Esophagus squamous epithelium (tissue), 4 donors: Measurements from ENCODE around the gene CLDN12.

ENCODE experiments used
- CTCF ChIP-seq, 6 experiments: fragments of 450-650 bp in 4 of 6; fragments of 200-600 bp in 2 of 6; sonication (generic) in 2 of 6; IDR thresholded peaks; one replicate each; pipeline ENCODE4 v1.5.1; 2016 to 2019; ENCODE audit warnings: antibody characterized with exemption in 6 of 6, mild to moderate bottlenecking in 4 of 6, moderate library complexity in 4 of 6
- POLR2A ChIP-seq, 4 donors: fragments of 450-650 bp; IDR thresholded peaks; one replicate each; pipeline ENCODE4 v1.6.1; 2017; ENCODE audit warnings: antibody characterized with exemption in 4 of 4, mild to moderate bottlenecking in 4 of 4, moderate library complexity in 3 of 4

DNA sequence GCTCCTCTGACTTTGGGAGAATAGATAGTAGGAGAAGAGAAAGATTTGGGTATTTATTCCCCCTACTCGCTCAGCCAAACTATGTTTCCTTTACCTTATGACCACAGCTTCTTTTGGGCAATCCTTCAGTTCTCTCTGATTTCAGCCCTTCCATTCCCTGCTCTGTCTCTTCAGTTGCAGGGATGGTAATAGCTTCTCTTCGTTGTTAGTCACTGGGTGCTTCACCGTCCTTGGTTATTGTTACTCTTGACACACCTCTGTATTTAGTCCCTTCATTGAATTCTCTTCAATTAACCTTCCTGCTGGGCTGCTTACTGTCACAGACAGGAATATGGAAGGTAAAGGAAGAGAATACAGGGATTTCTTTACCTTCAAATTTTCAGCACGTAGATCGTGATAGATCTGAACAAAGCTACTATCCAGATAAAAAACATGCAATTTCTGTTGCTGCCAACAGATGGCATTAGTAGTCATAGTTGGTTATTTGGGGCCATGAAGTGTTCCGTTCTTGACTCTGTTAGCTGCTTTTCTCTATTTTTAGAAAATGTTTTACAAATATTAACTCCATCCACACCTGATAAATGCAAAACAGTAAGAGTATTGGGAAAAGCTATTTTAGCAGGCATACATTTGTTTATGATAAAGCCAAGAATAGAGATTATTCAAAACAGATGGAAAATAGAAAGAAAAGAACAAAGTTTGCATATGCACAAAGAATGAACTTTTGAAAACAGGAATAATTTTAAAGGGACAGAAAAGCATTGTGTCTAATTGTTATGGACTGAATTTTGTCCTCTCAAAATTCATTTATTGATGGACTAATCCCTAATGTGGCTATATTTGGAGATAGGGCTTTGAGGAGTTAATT is 52.1 kb downstream of the CLDN12 start:
- peak in 5 of 6 experiments; percentile 43 to 65 (median 52) for TF ChIP-seq CTCF (IDR thresholded peaks at IDR 0.05)
- no peak for TF ChIP-seq POLR2A (IDR thresholded peaks at IDR 0.05)
